Activated CD8-positive, alpha-beta T cell treated with anti-CD3 and anti-CD28 coated beads, Interleukin-2, amount 10 ng/mL, durations not matched to agents 7 days and 5 days (primary cell): ENCODE measurements around the gene AKIRIN2. TPM values are rescaled to one million over a fixed set of nuclear protein-coding genes. Genes with fewer than 3 reads are reported as not detected.
"Not testable (repeated sequence)": the region's sequence is repeated elsewhere in the genome, so short reads cannot be mapped to it uniquely, and the experiment has no call there.

ENCODE experiments used
- ATAC-seq: fragments of 150-1000 bp; cut with Tn5 transposase; one replicate; pipeline ENCODE4 v1.10.0; 2021; ENCODE audit warnings: moderate library complexity
- CTCF ChIA-PET: fragments of 350-600 bp; sonication (Branson Sonifier 250); formaldehyde crosslinking; loops from one replicate; lab custom pipeline; 2021; ENCODE audit warnings: antibody characterized with exemption; lab: Charles Lee
- POLR2A ChIA-PET: fragments of 350-600 bp; sonication (Branson Sonifier 250); formaldehyde crosslinking; loops from one replicate; lab custom pipeline; 2021; ENCODE audit warnings: antibody characterized with exemption; lab: Charles Lee
- DNase-seq: peaks from one replicate; pipeline ENCODE4 v3.0.0-alpha.2; 2020
- H3K27ac Mint-ChIP-seq: one replicate; pipeline ENCODE4 v1.8.0; 2021; ENCODE audit warnings: mild to moderate bottlenecking, mixed read lengths
- H3K27me3 Mint-ChIP-seq: one replicate; pipeline ENCODE4 v1.8.0; 2021; ENCODE audit warnings: low read depth, mixed read lengths
- H3K36me3 Mint-ChIP-seq: one replicate; pipeline ENCODE4 v1.8.0; 2021; ENCODE audit warnings: low read depth, mixed read lengths
- H3K4me1 Mint-ChIP-seq: one replicate; pipeline ENCODE4 v1.8.0; 2021; ENCODE audit warnings: low read depth, mixed read lengths
- H3K4me3 Mint-ChIP-seq: one replicate; pipeline ENCODE4 v1.8.0; 2021; ENCODE audit warnings: mild to moderate bottlenecking, mixed read lengths
- H3K9me3 Mint-ChIP-seq: one replicate; pipeline ENCODE4 v1.8.0; 2022; ENCODE audit warnings: mixed read lengths; ENCODE audit not compliant: insufficient read depth
- total RNA-seq, 2 experiments: library from RNA; stranded (reverse); gene quantifications; one replicate each; pipeline ENCODE4 v1.2.3, GENCODE V29; 2021

Gene AKIRIN2
- total RNA-seq, 2 experiments from 2014 or later = 42.1 to 45.2 TPM

- ChIA-PET CTCF (interaction anchor here (0.7 kb wide), 1 partner anchor 48 kb away, joined by 3 read pairs; no protein-coding TSS in a partner anchor), POLR2A (interaction anchor here (0.7 to 1.3 kb wide), 2 partner anchors 15 to 75 kb away, joined by 4 to 5 read pairs; partner anchors contain the start of gene AKIRIN2)
- H3K27ac Mint-ChIP-seq = no peak overlapping the region
- H3K27me3 Mint-ChIP-seq = no peaks in the 10 kb centered on the region
- H3K36me3 Mint-ChIP-seq = no peaks in the 10 kb centered on the region
- no peak overlapping the region for H3K4me3 Mint-ChIP-seq
- DNase-seq = no peak
- ATAC-seq = no peak
- H3K4me1 Mint-ChIP-seq = peaks cover 30% of the 10 kb centered on the region
- H3K9me3 Mint-ChIP-seq = no peaks in the 10 kb centered on the region
Observed at GRCh38 chr6:87716928-87717614, 15.0 kb upstream of the AKIRIN2 start.

- Mint-ChIP-seq H3K4me3 (no peak overlapping the region), H3K9me3 (no peaks in the 10 kb centered on the region), H3K36me3 (no peaks in the 10 kb centered on the region), H3K27ac (peak overlapping the region; percentile 59), H3K27me3 (no peaks in the 10 kb centered on the region), H3K4me1 (peaks cover 29% of the 10 kb centered on the region)
- DNase-seq (peak; percentile 37), ATAC-seq (peak; percentile 71)
- POLR2A ChIA-PET = interaction anchor here (0.8 to 2.3 kb wide), 2 partner anchors 13 to 560 kb away, joined by 3 to 10 read pairs; partner anchors contain the start of gene AKIRIN2
- CTCF ChIA-PET = interaction anchor here (1.0 to 1.3 kb wide), 3 partner anchors 10 to 16 kb away, joined by 3 to 4 read pairs (median 3); no protein-coding TSS in a partner anchor
Observed at GRCh38 chr6:87714093-87714842, 12.2 kb upstream of the AKIRIN2 start.

- DNase-seq, CTCF ChIA-PET, H3K9me3 Mint-ChIP-seq, H3K4me3 Mint-ChIP-seq, H3K27me3 Mint-ChIP-seq, H3K36me3 Mint-ChIP-seq, ATAC-seq, H3K27ac Mint-ChIP-seq: not testable (repeated sequence)
- POLR2A ChIA-PET = interaction anchor here (1.1 kb wide), 1 partner anchor 10 kb away, joined by 3 read pairs; the partner anchor contains the start of gene AKIRIN2
- peaks cover 17% of the 10 kb centered on the region for H3K4me1 Mint-ChIP-seq
Observed at GRCh38 chr6:87712713-87713112, 10.7 kb upstream of the AKIRIN2 start.

- H3K27ac Mint-ChIP-seq = no peak overlapping the region
- H3K4me3 Mint-ChIP-seq = no peak overlapping the region
- CTCF ChIA-PET = no interaction called here
Observed at GRCh38 chr6:87710090-87710489, 8.1 kb upstream of the AKIRIN2 start.

GRCh38 chr6:87708581-87709427 is 6.8 kb upstream of the AKIRIN2 start:
- DNase-seq, H3K4me3 Mint-ChIP-seq, H3K27ac Mint-ChIP-seq, H3K36me3 Mint-ChIP-seq, ATAC-seq, CTCF ChIA-PET, H3K9me3 Mint-ChIP-seq, POLR2A ChIA-PET, H3K27me3 Mint-ChIP-seq: not testable (repeated sequence)
- peaks cover 20% of the 10 kb centered on the region for H3K4me1 Mint-ChIP-seq

More at GRCh38 chr6:87710090-87710489, 8.1 kb upstream of the AKIRIN2 start:
- POLR2A ChIA-PET = no interaction called here
- Mint-ChIP-seq H3K9me3 (no peaks in the 10 kb centered on the region), H3K4me1 (peaks cover 25% of the 10 kb centered on the region), H3K27me3 (no peaks in the 10 kb centered on the region), H3K36me3 (no peaks in the 10 kb centered on the region)
- ATAC-seq = no peak
- no peak for DNase-seq

GRCh38 chr6:87706187-87706966 is 4.3 kb upstream of the AKIRIN2 start:
- Mint-ChIP-seq H3K4me1 (peaks cover 27% of the 10 kb centered on the region), H3K27ac (no peak overlapping the region), H3K4me3 (no peak overlapping the region), H3K36me3 (no peaks in the 10 kb centered on the region), H3K9me3 (no peaks in the 10 kb centered on the region), H3K27me3 (no peaks in the 10 kb centered on the region)
- CTCF ChIA-PET = interaction anchor here (1.1 kb wide), 1 partner anchor 26 kb away, joined by 3 read pairs; no protein-coding TSS in a partner anchor
- DNase-seq (no peak), ATAC-seq (no peak)
- POLR2A ChIA-PET = interaction anchor here (0.9 to 1.0 kb wide), 2 partner anchors 13 to 17 kb away, joined by 3 to 4 read pairs; no protein-coding TSS in a partner anchor

- H3K27me3 Mint-ChIP-seq = no peaks in the 10 kb centered on the region
- H3K9me3 Mint-ChIP-seq = no peaks in the 10 kb centered on the region
- H3K4me1 Mint-ChIP-seq = peaks cover 25% of the 10 kb centered on the region
- H3K27ac Mint-ChIP-seq = peak overlapping the region; percentile 37
- H3K36me3 Mint-ChIP-seq = peaks cover 9% of the 10 kb centered on the region
- no peak overlapping the region for H3K4me3 Mint-ChIP-seq
- CTCF ChIA-PET = interaction anchor here (0.8 kb wide), 1 partner anchor 24 kb away, joined by 4 read pairs; no protein-coding TSS in a partner anchor
- ATAC-seq (no peak), DNase-seq (peak; percentile 41)
- POLR2A ChIA-PET = interaction anchor here (1.0 kb wide), 1 partner anchor 14 kb away, joined by 3 read pairs; no protein-coding TSS in a partner anchor
Observed at GRCh38 chr6:87705070-87705691, 3.1 kb upstream of the AKIRIN2 start.

GRCh38 chr6:87703039-87703438 is 1.0 kb upstream of the AKIRIN2 start:
- CTCF ChIA-PET = interaction anchor here (0.9 to 1.1 kb wide), 2 partner anchors 11 to 16 kb away, joined by 3 to 4 read pairs; no protein-coding TSS in a partner anchor
- ATAC-seq, DNase-seq, H3K27me3 Mint-ChIP-seq, H3K9me3 Mint-ChIP-seq: not testable (repeated sequence)
- Mint-ChIP-seq H3K4me3 (peak overlapping the region; percentile 96), H3K4me1 (peaks cover 31% of the 10 kb centered on the region), H3K36me3 (peaks cover 22% of the 10 kb centered on the region), H3K27ac (peak overlapping the region; percentile 97)
- POLR2A ChIA-PET = interaction anchor here (1.1 to 2.2 kb wide), 9 partner anchors 9 to 230 kb away, joined by 3 to 17 read pairs (median 4); partner anchors contain the start of genes ORC3, RARS2 and SLC35A1

GRCh38 chr6:87702589-87702945 is 534 bp upstream of the AKIRIN2 start:
- ATAC-seq (no peak), DNase-seq (no peak)
- H3K9me3 Mint-ChIP-seq = no peaks in the 10 kb centered on the region
- CTCF ChIA-PET = interaction anchor here (0.8 to 1.5 kb wide), 4 partner anchors 12 to 59 kb away, joined by 3 to 4 read pairs (median 3); no protein-coding TSS in a partner anchor
- POLR2A ChIA-PET = interaction anchor here (0.8 to 2.2 kb wide), 19 partner anchors 10 to 230 kb away, joined by 3 to 17 read pairs (median 4); partner anchors contain the start of genes ORC3, RARS2 and SLC35A1
- H3K4me1 Mint-ChIP-seq = peaks cover 34% of the 10 kb centered on the region
- peaks cover 26% of the 10 kb centered on the region for H3K36me3 Mint-ChIP-seq
- peak overlapping the region; percentile 97 for H3K27ac Mint-ChIP-seq
- no peaks in the 10 kb centered on the region for H3K27me3 Mint-ChIP-seq
- H3K4me3 Mint-ChIP-seq = peak overlapping the region; percentile 96

GRCh38 chr6:87701344-87701675 is 723 bp downstream of the AKIRIN2 start:
- DNase-seq = no peak
- Mint-ChIP-seq H3K36me3 (peaks cover 28% of the 10 kb centered on the region), H3K9me3 (no peaks in the 10 kb centered on the region), H3K4me1 (peaks cover 36% of the 10 kb centered on the region), H3K27ac (peak overlapping the region; percentile 97), H3K4me3 (peak overlapping the region; percentile 96), H3K27me3 (no peaks in the 10 kb centered on the region)
- peak; percentile 15 for ATAC-seq
- CTCF ChIA-PET = interaction anchor here (0.6 to 1.5 kb wide), 5 partner anchors 47 to 622 kb away, joined by 3 to 4 read pairs (median 3); no protein-coding TSS in a partner anchor
- POLR2A ChIA-PET = interaction anchor here (0.6 to 2.2 kb wide), 16 partner anchors 13 to 111 kb away, joined by 3 to 17 read pairs (median 6); partner anchors contain the start of genes ORC3 and RARS2
